ENCODE data around the gene ARF4. TPM values are rescaled to one million over a fixed set of nuclear protein-coding genes. Genes with fewer than 3 reads are reported as not detected.
"Not testable (repeated sequence)": the region's sequence is repeated elsewhere in the genome, so short reads cannot be mapped to it uniquely, and the experiment has no call there.

ARF4 gene
- polyA plus RNA-seq (2014; cell fraction: cytosol; rRNA removed), result 159 and 163 TPM in 2 replicates
- polyA plus RNA-seq (2014; cell fraction: nucleus; rRNA removed), result 71.3 and 78.8 TPM in 2 replicates

GRCh38 chr3:57597127-57597923, at the start of gene ARF4:
ARF4 (minus strand) TSS chr3:57597344; CDS start chr3:57597140, 204 bp downstream.
- peak; percentile 98 for DNase-seq (ENCODE audit: low spot score)

GRCh38 chr3:57646723-57647122, 49.6 kb upstream of the ARF4 start:
- DNase-seq (ENCODE audit: low spot score), result no peak

- no peak for DNase-seq (ENCODE audit: low spot score)
Observed at GRCh38 chr3:57644740-57645139, 47.6 kb upstream of the ARF4 start.

- DNase-seq (ENCODE audit: low spot score), result no peak
Observed at GRCh38 chr3:57637391-57637790, 40.2 kb upstream of the ARF4 start.

- not testable (repeated sequence) for DNase-seq (ENCODE audit: low spot score)
Observed at GRCh38 chr3:57634259-57634658, 37.1 kb upstream of the ARF4 start.

- DNase-seq (ENCODE audit: low spot score), result no peak
Observed at GRCh38 chr3:57627976-57628375, 30.8 kb upstream of the ARF4 start.

GRCh38 chr3:57624801-57625200, 27.7 kb upstream of the ARF4 start:
- no peak for DNase-seq (ENCODE audit: low spot score)

- DNase-seq (ENCODE audit: low spot score), result no peak
Observed at GRCh38 chr3:57622362-57622761, 25.2 kb upstream of the ARF4 start.

- no peak for DNase-seq (ENCODE audit: low spot score)
Observed at GRCh38 chr3:57617739-57618138, 20.6 kb upstream of the ARF4 start.

GRCh38 chr3:57616233-57616632, 19.1 kb upstream of the ARF4 start:
- DNase-seq (ENCODE audit: low spot score), result no peak

GRCh38 chr3:57611870-57612269, 14.7 kb upstream of the ARF4 start:
- not testable (repeated sequence) for DNase-seq (ENCODE audit: low spot score)

GRCh38 chr3:57605683-57606082, 8.5 kb upstream of the ARF4 start:
- DNase-seq (ENCODE audit: low spot score), result no peak

GRCh38 chr3:57604971-57605370, 7.8 kb upstream of the ARF4 start:
- no peak for DNase-seq (ENCODE audit: low spot score)

- DNase-seq (ENCODE audit: low spot score), result no peak
Observed at GRCh38 chr3:57600195-57600594, 3.1 kb upstream of the ARF4 start.

GRCh38 chr3:57598765-57599360, 1.7 kb upstream of the ARF4 start:
- DNase-seq (ENCODE audit: low spot score), result no peak

- peak; percentile 29 for DNase-seq (ENCODE audit: low spot score)
Observed at GRCh38 chr3:57596495-57597126, 533 bp downstream of the ARF4 start.

GRCh38 chr3:57594576-57594975, 2.6 kb downstream of the ARF4 start:
- DNase-seq (ENCODE audit: low spot score), result no peak

GRCh38 chr3:57594144-57594543, 3.0 kb downstream of the ARF4 start:
- no peak for DNase-seq (ENCODE audit: low spot score)

- no peak for DNase-seq (ENCODE audit: low spot score)
Observed at GRCh38 chr3:57592306-57592705, 4.8 kb downstream of the ARF4 start.

- DNase-seq (ENCODE audit: low spot score), result no peak
Observed at GRCh38 chr3:57587905-57588304, 9.2 kb downstream of the ARF4 start.

- no peak for DNase-seq (ENCODE audit: low spot score)
Observed at GRCh38 chr3:57586778-57587177, 10.4 kb downstream of the ARF4 start.

GRCh38 chr3:57583544-57583943, 13.6 kb downstream of the ARF4 start:
- DNase-seq (ENCODE audit: low spot score), result no peak
